Stomach smooth muscle (tissue), 2 donors: Measurements from ENCODE around the gene TADA3.

Source experiments
- H3K27ac ChIP-seq: one replicate; pipeline ENCODE4 v1.7.0; 2013; ENCODE audit warnings: mild to moderate bottlenecking, low read length, inconsistent platforms
- H3K27me3 ChIP-seq, 2 donors: one replicate each; pipeline ENCODE4 v1.7.0; 2013; ENCODE audit warnings: low read length in 2 of 2; ENCODE audit not compliant: insufficient read depth in 2 of 2, control insufficient read depth in 1 of 2
- H3K36me3 ChIP-seq, 2 donors: one replicate each; pipeline ENCODE4 v1.7.0; 2013; ENCODE audit warnings: low read length in 2 of 2; ENCODE audit not compliant: control insufficient read depth in 2 of 2, insufficient read depth in 2 of 2
- H3K4me1 ChIP-seq: one replicate; pipeline ENCODE4 v1.7.0; 2013; ENCODE audit warnings: low read length; ENCODE audit not compliant: control insufficient read depth, insufficient read depth
- H3K4me3 ChIP-seq, 2 donors: one replicate each; pipeline ENCODE4 v1.7.0; 2013; ENCODE audit warnings: low read length in 2 of 2
- H3K9ac ChIP-seq, 2 donors: one replicate each; pipeline ENCODE4 v1.7.0; 2013; ENCODE audit warnings: low read length in 2 of 2, mild to moderate bottlenecking in 1 of 2
- H3K9me3 ChIP-seq, 2 donors: one replicate each; pipeline ENCODE4 v1.7.0; 2013; ENCODE audit warnings: low read length in 2 of 2; ENCODE audit not compliant: control insufficient read depth in 2 of 2
- donor health status: healthy.
- donor health status: Pancreatic carcinoma.

The TADA3 gene

DNA sequence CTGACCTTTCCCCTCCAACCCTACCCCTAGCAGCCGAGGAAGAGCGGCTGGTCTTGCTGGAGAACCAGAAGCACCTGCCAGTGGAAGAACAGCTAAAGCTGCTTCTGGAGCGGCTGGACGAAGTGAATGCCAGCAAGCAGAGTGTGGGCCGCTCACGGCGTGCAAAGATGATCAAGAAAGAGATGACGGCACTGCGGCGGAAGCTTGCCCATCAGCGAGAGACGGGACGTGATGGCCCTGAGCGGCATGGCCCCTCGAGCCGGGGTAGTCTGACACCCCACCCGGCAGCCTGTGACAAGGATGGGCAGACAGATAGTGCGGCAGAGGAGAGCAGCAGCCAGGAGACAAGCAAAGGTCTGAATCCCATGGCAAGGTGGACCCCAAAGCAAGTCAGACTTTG is 48.7 kb downstream of the TADA3 start:
- peaks cover 85 to 96% of the 10 kb centered on the region in 2 donors for H3K36me3 ChIP-seq
- H3K9me3 ChIP-seq = no peaks in the 10 kb centered on the region
- H3K9ac ChIP-seq = no peak overlapping the region
- H3K4me3 ChIP-seq = no peak overlapping the region
- H3K27ac ChIP-seq = no peak overlapping the region
- no peaks in the 10 kb centered on the region for H3K27me3 ChIP-seq
- peaks cover 7% of the 10 kb centered on the region for H3K4me1 ChIP-seq

- H3K36me3 ChIP-seq = peaks cover 90 to 96% of the 10 kb centered on the region in 2 donors
- H3K9me3 ChIP-seq = no peaks in the 10 kb centered on the region
- no peak overlapping the region for H3K4me3 ChIP-seq
- H3K27ac ChIP-seq = no peak overlapping the region
- H3K9ac ChIP-seq = no peak overlapping the region
- H3K27me3 ChIP-seq = no peaks in the 10 kb centered on the region
- peaks cover 5% of the 10 kb centered on the region for H3K4me1 ChIP-seq
Observed at GRCh38 chr3:9742560-9742959, 49.7 kb downstream of the TADA3 start.

DNA sequence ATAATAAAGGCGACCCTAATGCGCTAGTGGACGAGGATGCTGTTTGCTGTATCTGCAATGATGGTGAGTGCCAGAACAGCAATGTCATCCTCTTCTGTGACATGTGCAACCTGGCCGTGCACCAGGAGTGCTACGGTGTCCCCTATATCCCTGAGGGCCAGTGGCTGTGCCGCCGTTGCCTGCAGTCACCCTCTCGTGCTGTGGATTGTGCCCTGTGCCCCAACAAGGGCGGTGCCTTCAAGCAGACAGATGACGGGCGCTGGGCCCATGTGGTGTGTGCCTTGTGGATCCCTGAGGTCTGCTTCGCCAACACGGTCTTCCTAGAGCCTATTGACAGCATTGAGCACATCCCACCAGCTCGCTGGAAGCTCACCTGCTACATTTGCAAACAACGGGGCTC is 53.1 kb downstream of the TADA3 start:
- H3K9ac ChIP-seq = no peak overlapping the region
- H3K9me3 ChIP-seq = no peaks in the 10 kb centered on the region
- H3K4me1 ChIP-seq = peaks cover 3% of the 10 kb centered on the region
- H3K27me3 ChIP-seq = no peaks in the 10 kb centered on the region
- H3K27ac ChIP-seq = no peak overlapping the region
- peaks cover 81 to 84% of the 10 kb centered on the region in 2 donors for H3K36me3 ChIP-seq
- no peak overlapping the region for H3K4me3 ChIP-seq

GRCh38 chr3:9736831-9737230 is 55.4 kb downstream of the TADA3 start:
- Histone ChIP-seq H3K27me3 (no peaks in the 10 kb centered on the region), H3K9me3 (no peaks in the 10 kb centered on the region), H3K36me3 (peaks cover 60 to 62% of the 10 kb centered on the region in 2 donors), H3K4me3 (no peak overlapping the region), H3K9ac (no peak overlapping the region), H3K27ac (no peak overlapping the region), H3K4me1 (peaks cover 22% of the 10 kb centered on the region)

DNA sequence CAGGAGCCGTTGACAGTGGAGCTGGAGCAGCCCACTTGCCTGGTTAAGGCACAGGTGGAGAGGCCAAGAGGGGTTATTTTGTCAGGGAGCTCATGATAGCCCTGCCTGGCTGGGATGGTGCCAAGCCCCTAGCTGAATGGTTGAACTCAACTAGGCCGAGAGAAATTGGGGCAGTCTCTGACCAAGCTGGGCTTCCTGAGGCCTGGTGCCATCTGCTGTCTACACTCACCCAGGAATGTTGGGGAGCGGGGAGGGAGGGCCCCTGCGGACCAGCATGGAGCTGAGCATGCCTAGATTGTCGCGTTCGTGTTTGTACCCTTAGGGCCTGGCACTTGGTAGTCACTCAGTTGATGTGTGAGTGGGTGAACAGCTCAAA is 59.5 kb downstream of the TADA3 start:
- peak overlapping the region; percentile 59 to 98 for H3K9ac ChIP-seq
- H3K4me1 ChIP-seq = peaks cover 23% of the 10 kb centered on the region
- H3K27ac ChIP-seq = no peak overlapping the region

GRCh38 chr3:9732080-9732739 is 60.1 kb downstream of the TADA3 start:
- Histone ChIP-seq H3K27me3 (no peaks in the 10 kb centered on the region), H3K36me3 (peaks cover 21% of the 10 kb centered on the region in 2 donors), H3K4me3 (peak overlapping the region; percentile 76 to 89), H3K9me3 (no peaks in the 10 kb centered on the region), H3K4me1 (peaks cover 23% of the 10 kb centered on the region), H3K9ac (peak overlapping the region; percentile 59 to 98), H3K27ac (peak overlapping the region; percentile 95)

More for the DNA sequence above, 59.5 kb downstream of the TADA3 start:
- Histone ChIP-seq H3K9me3 (no peaks in the 10 kb centered on the region), H3K4me3 (peak overlapping the region; percentile 76 to 89), H3K36me3 (peaks cover 24 to 26% of the 10 kb centered on the region in 2 donors), H3K27me3 (no peaks in the 10 kb centered on the region)

- Histone ChIP-seq H3K9me3 (no peaks in the 10 kb centered on the region), H3K36me3 (peaks cover 15 to 17% of the 10 kb centered on the region in 2 donors), H3K4me1 (peaks cover 23% of the 10 kb centered on the region), H3K27ac (peak within 1 kb of the TSS; percentile 95), H3K9ac (peak within 1 kb of the TSS; percentile 77 to 98), H3K27me3 (no peaks in the 10 kb centered on the region), H3K4me3 (peak within 1 kb of the TSS; percentile 87 to 89)
Observed at GRCh38 chr3:9731206-9732079, 60.8 kb downstream of the TADA3 start, which contains the start of gene BRPF1. TSS of gene BRPF1 (plus strand) at chr3:9731735. CDS start at chr3:9734141, 2,406 bp downstream.

GRCh38 chr3:9730657-9731205 is 61.5 kb downstream of the TADA3 start:
- H3K4me3 ChIP-seq = peak overlapping the region; percentile 84 to 87
- H3K9me3 ChIP-seq = no peaks in the 10 kb centered on the region
- H3K9ac ChIP-seq = peak overlapping the region; percentile 74 to 77
- H3K36me3 ChIP-seq = peaks cover 14 to 15% of the 10 kb centered on the region in 2 donors
- H3K4me1 ChIP-seq = peaks cover 23% of the 10 kb centered on the region
- H3K27me3 ChIP-seq = no peaks in the 10 kb centered on the region
- H3K27ac ChIP-seq = peak overlapping the region; percentile 95
